ENCODE measurements around the gene UBE2R2. TPM values are rescaled to one million over a fixed set of nuclear protein-coding genes. Genes with fewer than 3 reads are reported as not detected.
"Not testable (repeated sequence)": the region's sequence is repeated elsewhere in the genome, so short reads cannot be mapped to it uniquely, and the experiment has no call there.

UBE2R2 gene
- polyA plus RNA-seq, 4 donors = 65.3 to 70.9 (median 68.9) TPM

DNA sequence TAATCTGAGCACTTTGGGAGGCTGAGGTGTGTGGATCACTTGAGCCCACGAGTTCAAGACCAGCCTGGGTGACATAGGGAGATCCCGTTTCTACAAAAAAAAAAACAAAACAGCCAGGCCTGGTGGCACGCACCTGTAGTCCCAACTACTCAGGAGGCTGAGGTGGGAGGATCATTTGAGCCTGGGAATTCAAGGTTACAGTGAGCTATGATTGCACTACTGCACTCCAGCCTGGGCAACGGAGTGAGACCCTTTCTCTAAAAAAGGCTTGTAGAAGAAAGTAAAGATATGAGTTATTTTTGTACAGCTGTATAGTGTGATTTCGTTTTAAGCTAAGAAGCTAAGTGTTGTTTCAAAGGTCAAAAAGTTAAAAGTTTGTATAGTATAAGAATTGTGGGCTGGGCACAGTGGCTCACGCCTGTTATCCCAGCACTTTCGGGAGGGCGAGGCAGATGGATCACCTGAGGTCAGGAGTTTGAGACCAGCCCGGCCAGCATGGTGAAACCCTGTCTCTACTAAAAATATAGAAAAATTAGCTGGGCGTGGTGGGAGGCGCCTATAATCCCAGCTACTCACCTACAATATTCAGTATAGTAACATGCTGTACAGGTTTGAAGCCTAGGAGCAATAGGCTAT is 18.8 kb downstream of the UBE2R2 start:
- DNase-seq (ENCODE audit: low read depth in 4 of 4, low spot score in 3 of 4) = no peak

DNA sequence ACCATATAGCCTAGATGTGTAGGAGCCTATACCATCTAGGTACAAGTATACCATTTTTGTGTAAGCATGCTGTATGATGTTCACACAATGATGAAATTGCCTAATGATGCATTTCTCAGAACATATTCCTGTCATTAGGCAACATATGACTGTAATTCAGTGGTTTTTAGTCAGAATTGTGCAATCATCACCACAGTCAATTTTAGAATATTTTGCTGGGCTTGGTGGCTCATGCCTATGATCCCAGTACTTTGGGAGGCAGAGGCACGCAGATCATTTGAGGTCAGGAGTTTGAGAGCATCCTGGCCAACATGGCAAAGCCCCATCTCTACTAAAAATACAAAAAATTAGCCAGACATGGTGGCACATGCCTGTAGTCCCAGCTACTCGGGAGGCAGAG is 19.3 kb downstream of the UBE2R2 start:
- not testable (repeated sequence) for DNase-seq (ENCODE audit: low read depth in 4 of 4, low spot score in 3 of 4)

DNA sequence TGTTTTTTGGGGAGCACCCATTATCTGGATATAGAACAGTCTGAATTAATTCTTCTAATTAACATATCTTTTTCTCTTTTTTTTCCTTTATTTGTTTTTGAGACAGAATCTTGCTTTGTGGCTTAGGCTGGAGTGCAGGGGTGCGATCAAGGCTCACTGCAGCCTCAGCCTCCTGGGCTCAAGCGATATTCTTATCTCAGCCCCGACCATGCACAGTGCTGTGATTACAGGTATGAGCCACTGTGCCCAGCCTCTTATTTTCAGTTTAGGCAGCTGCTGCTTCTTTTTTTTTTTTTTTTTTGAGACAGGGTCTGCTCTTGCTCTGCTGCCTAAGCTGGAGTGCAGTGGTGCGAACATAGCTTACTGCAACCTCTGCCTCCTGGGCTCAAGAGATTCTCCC is 20.2 kb downstream of the UBE2R2 start:
- DNase-seq (ENCODE audit: low read depth in 4 of 4, low spot score in 3 of 4) = no peak

DNA sequence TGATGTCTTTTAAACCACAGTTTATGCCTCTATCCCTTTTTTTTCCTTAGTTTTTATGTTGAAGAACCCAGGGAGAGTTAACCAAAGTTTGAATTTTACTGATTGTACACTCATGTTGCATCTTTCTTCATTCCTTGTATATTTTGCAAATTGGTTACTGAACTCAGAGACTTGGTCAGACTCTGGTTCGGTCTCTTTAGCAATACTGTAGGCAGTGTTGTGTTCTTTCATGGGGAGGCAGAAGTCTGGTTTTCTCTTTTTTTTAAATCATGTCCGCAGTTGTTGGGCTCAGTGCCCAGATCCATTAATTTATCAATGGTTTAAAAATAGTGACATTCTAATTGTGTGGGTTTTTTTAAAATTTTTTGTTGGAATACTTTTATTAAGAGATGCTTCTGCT is 23.4 kb downstream of the UBE2R2 start:
- no peak for DNase-seq (ENCODE audit: low read depth in 4 of 4, low spot score in 3 of 4)

DNA sequence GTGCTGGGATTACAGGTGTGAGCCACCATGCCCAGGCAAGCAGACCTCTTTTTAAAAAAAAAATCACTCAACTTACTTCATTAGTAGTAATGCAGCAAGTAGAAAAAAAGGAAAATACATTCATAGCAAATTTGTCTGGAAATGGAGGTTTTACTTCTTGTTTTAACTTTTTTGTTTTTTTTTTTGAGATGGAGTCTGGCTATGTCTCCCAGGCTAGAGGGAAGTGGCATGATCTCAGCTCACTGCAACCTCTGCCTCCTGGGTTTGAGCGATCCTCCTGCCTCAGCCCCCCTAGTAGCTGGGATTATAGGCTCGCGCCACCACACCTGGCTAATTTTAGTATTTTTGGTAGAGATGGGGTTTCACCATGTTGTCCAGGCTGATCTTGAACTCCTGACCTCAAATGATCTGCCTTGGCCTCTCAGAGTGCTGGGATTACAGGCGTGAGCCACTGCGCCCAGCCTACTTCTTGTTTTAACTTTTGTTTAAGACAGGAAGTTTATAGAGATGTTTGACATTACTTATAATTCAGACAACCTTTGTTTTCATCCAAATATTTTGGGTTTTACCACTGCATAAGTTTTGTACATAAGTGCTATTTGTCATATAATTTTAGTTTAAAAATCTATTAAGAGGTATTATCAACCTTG is 26.5 kb downstream of the UBE2R2 start:
- DNase-seq (ENCODE audit: low read depth in 4 of 4, low spot score in 3 of 4) = no peak

DNA sequence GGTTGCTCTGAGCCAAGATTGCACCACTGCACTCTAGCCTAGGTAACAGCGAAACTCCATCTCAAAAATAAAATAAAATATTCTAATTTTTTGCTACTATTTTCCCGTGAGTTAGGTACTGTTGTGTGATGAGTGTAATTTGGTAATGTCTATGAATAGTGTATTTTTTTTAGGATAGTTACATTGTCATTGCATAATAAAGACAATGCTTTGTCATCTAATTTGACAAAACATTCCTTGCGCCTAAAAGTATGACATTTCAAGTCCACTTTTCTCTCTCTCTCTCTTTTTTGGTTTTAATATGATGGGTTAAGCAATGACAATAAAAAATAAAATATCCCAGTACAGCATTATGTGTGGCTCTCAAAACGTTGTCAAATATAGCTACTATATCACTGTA is 29.3 kb downstream of the UBE2R2 start:
- no peak for DNase-seq (ENCODE audit: low read depth in 4 of 4, low spot score in 3 of 4)

DNA sequence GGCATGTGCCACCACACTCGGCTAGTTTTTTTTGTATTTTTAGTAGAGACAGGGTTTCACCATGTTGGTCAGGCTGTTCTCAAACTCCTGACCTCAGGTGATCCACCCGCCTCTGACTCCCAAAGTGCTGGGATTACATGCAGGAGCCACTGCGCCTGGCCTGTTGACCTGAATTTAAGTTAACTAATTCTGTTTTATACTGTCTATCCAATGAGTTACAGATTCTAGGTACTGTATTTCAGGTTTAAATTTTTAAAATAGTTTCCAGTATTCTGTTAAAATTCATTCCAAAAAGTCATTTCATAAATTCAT is 30.9 kb downstream of the UBE2R2 start:
- not testable (repeated sequence) for DNase-seq (ENCODE audit: low read depth in 4 of 4, low spot score in 3 of 4)

DNA sequence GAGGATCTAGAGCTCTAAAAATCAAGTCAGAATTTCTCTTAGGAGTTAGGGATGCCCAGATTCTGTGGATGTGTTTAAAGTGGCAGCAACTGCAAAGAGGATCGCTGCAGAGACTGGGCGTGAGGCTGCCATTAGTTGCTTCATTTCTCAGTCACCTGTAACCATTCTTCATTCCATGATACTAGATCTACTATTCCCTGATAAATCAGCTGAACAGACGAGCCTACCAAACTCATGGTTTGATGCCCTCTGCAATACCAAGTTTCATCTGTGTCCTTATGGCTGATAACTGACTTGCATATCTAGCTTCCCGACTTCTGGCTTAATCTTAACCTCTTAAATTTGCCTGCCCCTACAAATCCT is 33.3 kb downstream of the UBE2R2 start:
- no peak for DNase-seq (ENCODE audit: low read depth in 4 of 4, low spot score in 3 of 4)

DNA sequence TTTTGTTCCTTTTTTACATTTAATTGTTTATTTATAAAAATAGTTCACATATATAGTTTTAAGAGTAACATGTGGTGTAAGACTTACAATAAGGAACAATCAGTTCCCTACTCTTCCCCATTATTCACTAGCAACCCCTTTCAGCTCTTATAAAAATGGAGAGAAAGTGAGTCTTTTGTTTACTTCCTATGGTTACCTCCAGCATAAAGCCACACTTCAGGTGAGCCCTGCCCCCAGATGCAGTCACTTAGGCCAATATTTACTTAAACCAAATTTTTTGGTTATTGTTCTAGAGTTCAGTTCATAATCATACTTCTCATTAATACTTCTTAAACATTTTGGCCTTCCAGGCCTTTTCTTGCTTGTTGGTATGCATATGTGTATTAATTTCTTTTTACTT is 33.7 kb downstream of the UBE2R2 start:
- no peak for DNase-seq (ENCODE audit: low read depth in 4 of 4, low spot score in 3 of 4)

DNA sequence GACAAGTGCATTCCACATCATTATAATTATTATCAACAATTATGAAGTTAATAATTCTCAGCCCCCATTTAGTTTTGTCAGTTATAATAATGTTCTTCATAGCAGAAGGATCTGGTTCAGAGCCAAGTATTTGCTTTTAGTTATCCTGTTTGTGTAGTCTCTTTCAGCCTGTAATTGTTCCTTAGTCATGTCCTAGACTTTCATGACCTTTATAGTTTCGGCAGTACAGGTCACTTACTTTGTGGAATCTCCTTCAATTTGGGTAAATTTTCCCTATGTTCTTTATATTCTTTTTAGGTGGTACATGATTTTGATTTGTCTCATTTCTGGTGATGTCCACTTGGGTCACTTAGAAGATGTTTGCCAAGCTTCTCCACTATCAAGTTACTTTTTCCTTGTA is 34.3 kb downstream of the UBE2R2 start:
- no peak for DNase-seq (ENCODE audit: low read depth in 4 of 4, low spot score in 3 of 4)

DNA sequence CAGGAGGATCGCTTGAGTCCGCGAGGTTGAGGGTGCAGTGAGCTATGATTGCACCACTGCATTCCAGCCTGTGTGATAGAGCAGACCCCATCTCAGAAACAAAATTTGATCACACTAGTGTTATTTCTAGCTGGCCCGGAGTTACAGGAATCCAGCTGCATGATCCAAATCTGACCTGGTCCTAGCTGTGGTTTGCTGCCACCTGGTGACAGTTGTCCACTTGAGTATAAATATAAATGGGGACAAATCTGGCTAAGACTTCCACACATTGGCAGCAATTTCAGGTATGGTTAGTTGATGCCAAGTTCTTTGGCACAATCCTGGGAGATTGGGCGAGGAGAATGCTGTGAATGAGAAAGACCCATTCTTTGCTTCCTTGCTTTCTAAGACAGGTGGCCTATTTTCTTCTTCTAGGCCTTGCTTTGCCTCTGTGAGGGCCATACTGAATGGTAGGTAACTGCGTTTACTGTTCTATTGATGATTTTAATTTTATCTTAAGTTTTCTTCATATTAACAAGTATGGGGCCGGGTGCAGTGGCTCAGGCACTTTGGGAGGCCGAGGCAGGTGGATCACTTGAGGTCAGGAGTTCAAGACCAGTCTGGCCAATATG is 35.4 kb downstream of the UBE2R2 start:
- DNase-seq (ENCODE audit: low read depth in 4 of 4, low spot score in 3 of 4) = peak in 3 of 4 donors; percentile 17 to 28 (median 28)

DNA sequence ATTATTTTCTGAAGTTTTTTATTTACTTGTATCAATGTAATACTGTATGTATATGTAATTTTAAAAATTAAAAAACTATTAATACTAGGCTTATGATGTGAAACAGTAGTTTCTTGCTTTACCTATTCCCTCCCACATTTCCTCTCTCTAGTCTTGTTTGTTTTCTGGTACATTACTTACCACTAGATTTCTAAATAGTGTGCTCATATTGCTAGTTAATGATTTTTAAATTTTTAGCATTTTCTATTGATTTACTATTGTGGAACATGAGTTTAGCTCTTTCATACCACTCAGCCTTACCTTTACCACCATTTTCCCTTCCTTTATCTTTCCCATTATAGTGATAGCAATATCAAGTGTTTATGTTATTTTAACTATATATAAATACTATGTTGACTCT is 39.3 kb downstream of the UBE2R2 start:
- DNase-seq (ENCODE audit: low read depth in 4 of 4, low spot score in 3 of 4) = no peak

DNA sequence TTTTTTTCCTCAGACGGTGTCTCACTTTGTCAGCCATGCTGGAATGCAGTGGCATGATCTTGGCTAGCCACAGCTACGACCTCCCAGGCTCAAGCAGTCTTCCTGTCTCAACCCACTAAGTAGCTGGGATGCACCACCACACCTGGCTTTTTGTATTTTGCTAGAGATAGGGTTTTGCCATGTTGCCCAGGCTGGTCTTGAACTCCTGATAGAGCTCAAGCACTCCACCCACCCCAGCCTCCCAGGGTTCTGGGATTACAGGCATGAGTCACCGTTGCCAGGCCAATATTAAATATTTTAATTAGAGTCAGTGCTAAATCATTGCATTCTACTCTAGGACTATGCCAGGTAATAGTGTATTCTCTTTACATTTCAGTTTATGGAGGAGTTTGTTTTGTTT is 41.5 kb downstream of the UBE2R2 start:
- no peak for DNase-seq (ENCODE audit: low read depth in 4 of 4, low spot score in 3 of 4)

DNA sequence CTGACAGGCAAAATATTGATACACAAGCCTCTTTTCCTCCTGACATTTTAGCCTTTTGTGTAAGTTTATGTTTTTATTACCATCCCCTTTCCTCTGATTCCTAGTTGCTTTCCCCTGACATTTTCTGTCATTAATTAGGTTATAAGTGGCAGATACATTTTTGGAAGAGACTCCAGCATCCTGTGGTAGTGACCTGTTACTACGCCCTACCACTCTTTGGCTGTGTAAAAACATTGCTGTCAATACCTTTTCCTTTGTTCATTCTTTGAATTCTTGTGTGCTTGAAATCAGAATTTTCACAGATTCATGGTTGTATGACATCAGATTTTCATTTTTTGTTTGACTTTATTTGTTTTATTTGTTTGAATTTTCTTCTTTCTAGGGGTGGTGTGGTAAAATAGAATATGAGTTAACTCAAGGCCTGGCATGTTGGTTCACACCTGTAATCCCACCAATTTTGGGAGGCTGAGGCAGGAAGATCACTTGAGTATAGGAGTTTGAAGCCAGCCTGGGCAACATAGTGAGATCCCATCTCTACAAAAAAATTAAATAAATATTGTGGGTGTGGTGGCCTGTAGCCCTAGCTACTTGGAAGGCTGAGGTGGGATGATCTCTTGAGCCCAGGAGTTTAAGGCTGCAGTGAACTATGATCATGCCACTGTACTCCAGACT is 43.4 kb downstream of the UBE2R2 start:
- DNase-seq (ENCODE audit: low read depth in 4 of 4, low spot score in 3 of 4) = no peak

DNA sequence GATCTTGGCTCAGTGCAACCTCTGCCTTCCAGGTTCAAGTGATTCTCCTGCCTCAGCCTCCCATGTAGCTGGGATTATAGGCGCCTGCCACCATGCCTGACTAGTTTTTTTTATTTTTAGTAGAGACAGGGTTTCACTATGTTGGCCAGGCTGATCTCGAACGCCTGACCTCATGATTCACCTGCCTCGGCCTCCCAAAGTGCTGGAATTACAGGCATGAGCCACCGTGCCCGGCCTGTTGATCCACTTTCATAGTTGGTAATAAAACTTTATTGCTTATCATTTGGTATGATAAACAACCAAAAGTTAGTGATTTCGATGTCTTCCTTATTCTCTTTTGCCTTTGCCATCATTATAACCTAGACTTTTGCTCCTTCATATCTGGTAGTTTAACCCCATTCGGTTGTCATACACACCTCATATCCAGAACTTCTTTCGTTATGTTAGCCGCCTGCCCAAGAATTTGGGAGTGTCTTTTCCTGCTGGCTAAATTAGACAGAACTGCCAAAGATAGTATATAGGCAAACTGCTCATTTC is 45.0 kb downstream of the UBE2R2 start:
- DNase-seq (ENCODE audit: low read depth in 4 of 4, low spot score in 3 of 4) = no peak

DNA sequence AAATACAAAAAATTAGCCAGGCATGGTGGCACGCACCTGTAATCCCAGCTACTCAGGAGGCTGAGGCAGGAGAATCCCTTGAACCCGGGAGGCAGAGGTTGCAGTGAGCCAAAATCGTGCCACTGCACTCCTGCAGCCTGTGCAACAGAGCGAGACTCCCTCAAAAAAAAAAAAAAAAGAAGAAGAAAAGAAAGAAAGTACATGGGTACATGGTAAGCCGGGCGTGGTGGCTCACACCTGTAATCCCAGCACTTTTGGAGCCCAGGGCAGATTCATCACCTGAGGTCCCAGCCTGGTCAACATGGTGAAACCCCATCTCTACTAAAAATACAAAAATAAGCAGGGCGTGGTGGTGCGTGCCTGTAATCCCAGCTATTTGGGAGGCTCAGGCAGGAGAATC is 46.1 kb downstream of the UBE2R2 start:
- DNase-seq (ENCODE audit: low read depth in 4 of 4, low spot score in 3 of 4) = not testable (repeated sequence)

DNA sequence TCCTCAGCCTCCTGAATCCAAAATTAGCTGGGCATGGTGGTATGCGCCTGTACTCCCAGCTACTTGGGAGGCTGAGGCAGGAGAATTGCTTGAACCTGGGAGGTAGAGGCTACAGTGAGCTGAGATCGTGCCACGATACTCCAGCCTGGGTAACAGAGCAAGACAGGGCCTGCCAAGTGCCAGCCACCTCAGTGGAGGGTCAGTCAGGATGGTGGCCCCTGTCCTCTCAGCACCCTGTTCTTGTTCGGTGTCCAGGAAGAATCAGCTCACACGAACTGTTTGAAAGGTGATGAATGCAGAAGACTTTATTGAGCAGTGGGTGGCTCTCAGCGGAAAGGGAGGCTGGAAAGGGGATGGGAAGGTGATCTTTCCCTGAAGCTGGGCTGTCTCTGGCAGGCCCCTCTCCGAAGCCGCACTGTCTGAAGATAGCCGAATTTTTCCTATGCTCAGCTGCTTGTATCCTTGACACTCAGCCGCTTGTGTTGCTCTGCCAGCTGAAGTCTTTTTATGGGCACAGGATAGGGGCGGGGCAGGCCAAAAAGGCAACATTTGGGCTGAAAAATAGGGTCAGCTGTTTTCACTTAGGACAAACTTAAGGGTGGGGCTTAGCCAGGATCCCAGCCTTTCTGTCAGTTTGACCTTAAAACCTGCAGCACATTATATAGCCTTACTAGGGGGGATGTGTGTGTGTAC is 50.9 kb downstream of the UBE2R2 start:
- no peak for DNase-seq (ENCODE audit: low read depth in 4 of 4, low spot score in 3 of 4)

DNA sequence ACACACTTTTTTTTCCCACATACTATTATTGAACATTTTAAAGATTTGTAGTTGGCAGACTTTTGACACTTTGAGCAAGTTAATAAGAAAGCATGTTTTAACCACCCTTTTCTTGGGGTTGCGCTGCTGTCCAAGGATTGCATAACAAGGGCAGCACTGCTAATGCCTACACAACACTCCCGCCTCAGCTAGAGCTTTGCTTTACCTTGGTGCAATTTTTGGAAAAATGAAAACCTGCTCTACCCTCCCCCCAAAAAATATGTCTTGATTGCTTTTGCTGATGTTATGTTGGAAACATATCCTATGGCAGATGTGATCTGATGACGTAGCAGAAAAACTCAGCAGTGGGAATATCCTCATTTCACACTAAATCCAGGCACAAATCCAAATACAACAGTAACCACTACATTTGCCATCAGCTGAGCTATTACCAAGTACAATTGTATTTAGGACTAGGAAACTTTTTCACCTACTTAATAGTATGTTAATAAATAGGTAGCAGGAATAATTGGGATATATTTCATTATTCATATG is 51.5 kb downstream of the UBE2R2 start:
- DNase-seq (ENCODE audit: low read depth in 4 of 4, low spot score in 3 of 4) = no peak

DNA sequence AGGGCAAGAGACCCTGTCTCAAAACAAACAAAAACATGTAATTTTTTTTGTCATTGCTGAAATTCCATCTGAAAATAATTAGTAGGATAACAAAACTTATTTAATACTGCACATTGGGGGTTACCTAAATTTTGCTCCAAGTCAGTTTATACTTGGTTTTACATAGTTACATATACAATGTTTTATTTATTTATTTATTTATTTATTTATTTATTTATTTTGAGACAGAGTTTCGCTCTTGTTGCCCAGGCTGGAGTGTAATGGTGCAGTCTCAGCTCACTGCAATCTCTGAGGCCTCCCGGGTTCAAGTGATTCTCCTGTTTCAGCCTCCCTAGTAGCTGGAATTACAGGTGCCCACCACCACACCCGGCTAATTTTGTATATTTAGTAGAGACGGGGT is 52.3 kb downstream of the UBE2R2 start:
- DNase-seq (ENCODE audit: low read depth in 4 of 4, low spot score in 3 of 4) = not testable (repeated sequence)

DNA sequence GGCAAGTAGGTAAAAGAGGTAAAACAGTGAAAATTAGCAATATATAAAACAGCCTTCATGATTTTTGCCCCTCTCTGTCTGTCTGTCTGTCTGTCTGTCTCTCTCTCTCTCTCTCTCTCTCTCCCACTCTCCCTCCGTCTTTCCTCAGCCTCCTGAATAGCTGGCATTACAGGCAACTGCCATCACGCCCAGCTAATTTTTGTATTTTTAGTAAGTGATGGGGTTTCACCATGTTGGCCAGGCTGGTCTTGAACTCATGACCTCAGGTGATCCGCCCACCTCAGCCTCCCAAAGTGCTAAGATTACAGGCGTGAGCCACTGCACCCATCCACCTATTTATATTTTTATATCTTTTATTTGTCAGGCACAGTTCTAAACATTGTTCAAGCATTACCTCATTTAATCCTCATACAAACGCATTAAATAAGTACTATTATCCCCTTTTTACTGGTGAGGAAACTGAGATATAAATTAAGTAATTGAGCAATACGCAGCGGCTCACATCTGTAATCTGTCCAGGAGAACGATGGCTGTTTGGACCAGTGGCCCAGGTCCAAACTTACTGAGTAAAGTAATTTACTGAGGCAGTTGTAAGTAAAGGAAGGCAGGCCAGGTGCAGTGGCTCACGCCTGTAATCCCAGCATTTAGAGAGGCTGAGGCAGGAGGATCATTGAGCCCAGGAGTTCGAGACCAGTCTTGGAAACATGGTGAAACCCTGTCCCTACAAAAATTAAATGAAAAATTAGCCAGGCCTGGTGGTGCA is 60.9 kb downstream of the UBE2R2 start:
- DNase-seq (ENCODE audit: low read depth in 4 of 4, low spot score in 3 of 4) = no peak
